Measurements from ENCODE around the gene DDAH1. TPM values are rescaled to one million over a fixed set of nuclear protein-coding genes. Genes with fewer than 3 reads are reported as not detected.

DDAH1 gene
- total RNA-seq, 1 experiment from 2014 or later, result 22.8 TPM

- Mint-ChIP-seq H3K36me3 (peaks cover 13% of the 10 kb centered on the region), H3K27ac (peak overlapping the region; percentile 83), H3K4me3 (peak overlapping the region; percentile 82), H3K9me3 (no peaks in the 10 kb centered on the region), H3K4me1 (peaks cover 29% of the 10 kb centered on the region), H3K27me3 (ENCODE audit: low read depth) (no peaks in the 10 kb centered on the region)
- CTCF ChIA-PET, result interaction anchor here (2.3 to 4.5 kb wide), 3 partner anchors 16 to 330 kb away, joined by 8 to 83 read pairs (median 22); partner anchors contain the start of genes C1orf52 and CCN1
- ATAC-seq (no peak), DNase-seq (ENCODE audit: low spot score) (no peak)
- POLR2A ChIA-PET, result interaction anchor here (2.1 kb wide), 1 partner anchor 15 kb away, joined by 15 read pairs; the partner anchor contains the start of gene C1orf52
- no peak for TF ChIP-seq GABPB1 (CRISPR knock-in tag; IDR thresholded peaks at IDR 0.05)
Measured at GRCh38 chr1:85274969-85275453, 189.9 kb downstream of the DDAH1 start.

DNA sequence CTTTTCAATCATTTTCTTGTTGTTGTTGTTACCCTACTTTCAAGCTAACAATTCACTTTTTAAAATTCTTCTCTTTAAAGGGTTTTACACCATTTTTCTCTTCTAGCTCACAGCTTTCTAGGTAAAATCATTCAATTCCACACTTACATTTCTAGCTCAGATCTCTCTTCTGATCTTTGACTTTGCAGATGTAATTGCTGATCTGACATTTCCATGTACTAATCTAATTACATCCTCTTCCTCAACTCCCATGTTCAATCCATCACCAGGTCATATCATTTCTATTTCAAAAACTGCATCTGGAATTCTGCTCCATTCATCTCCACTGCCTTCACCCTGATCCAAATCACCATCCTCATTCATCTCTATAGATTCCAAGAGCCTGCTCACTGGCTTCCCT lies 191.6 kb downstream of the DDAH1 start:
- TF ChIP-seq, protein P1, sequence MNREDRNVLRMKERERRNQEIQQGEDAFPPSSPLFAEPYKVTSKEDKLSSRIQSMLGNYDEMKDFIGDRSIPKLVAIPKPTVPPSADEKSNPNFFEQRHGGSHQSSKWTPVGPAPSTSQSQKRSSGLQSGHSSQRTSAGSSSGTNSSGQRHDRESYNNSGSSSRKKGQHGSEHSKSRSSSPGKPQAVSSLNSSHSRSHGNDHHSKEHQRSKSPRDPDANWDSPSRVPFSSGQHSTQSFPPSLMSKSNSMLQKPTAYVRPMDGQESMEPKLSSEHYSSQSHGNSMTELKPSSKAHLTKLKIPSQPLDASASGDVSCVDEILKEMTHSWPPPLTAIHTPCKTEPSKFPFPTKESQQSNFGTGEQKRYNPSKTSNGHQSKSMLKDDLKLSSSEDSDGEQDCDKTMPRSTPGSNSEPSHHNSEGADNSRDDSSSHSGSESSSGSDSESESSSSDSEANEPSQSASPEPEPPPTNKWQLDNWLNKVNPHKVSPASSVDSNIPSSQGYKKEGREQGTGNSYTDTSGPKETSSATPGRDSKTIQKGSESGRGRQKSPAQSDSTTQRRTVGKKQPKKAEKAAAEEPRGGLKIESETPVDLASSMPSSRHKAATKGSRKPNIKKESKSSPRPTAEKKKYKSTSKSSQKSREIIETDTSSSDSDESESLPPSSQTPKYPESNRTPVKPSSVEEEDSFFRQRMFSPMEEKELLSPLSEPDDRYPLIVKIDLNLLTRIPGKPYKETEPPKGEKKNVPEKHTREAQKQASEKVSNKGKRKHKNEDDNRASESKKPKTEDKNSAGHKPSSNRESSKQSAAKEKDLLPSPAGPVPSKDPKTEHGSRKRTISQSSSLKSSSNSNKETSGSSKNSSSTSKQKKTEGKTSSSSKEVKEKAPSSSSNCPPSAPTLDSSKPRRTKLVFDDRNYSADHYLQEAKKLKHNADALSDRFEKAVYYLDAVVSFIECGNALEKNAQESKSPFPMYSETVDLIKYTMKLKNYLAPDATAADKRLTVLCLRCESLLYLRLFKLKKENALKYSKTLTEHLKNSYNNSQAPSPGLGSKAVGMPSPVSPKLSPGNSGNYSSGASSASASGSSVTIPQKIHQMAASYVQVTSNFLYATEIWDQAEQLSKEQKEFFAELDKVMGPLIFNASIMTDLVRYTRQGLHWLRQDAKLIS (CRISPR knock-in tag; IDR thresholded peaks at IDR 0.05; ENCODE audit: borderline replicate concordance), result no peak
- TF ChIP-seq, protein P2, sequence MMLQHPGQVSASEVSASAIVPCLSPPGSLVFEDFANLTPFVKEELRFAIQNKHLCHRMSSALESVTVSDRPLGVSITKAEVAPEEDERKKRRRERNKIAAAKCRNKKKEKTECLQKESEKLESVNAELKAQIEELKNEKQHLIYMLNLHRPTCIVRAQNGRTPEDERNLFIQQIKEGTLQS (CRISPR knock-in tag; conservative IDR thresholded peaks at IDR 0.05), result no peak
- TF ChIP-seq IRF2 (CRISPR knock-in tag; IDR thresholded peaks at IDR 0.05; ENCODE audit: borderline replicate concordance, low read depth), result no peak
- TF ChIP-seq GTF2I (CRISPR knock-in tag; conservative IDR thresholded peaks at IDR 0.05), result no peak
- no peak for TF ChIP-seq ZNF121 (CRISPR knock-in tag; IDR thresholded peaks at IDR 0.05)
- TF ChIP-seq ELF4 (CRISPR knock-in tag; IDR thresholded peaks at IDR 0.05; ENCODE audit: low read depth), result no peak
- TF ChIP-seq ATF1 (CRISPR knock-in tag; IDR thresholded peaks at IDR 0.05), result no peak
- TF ChIP-seq, protein P3, sequence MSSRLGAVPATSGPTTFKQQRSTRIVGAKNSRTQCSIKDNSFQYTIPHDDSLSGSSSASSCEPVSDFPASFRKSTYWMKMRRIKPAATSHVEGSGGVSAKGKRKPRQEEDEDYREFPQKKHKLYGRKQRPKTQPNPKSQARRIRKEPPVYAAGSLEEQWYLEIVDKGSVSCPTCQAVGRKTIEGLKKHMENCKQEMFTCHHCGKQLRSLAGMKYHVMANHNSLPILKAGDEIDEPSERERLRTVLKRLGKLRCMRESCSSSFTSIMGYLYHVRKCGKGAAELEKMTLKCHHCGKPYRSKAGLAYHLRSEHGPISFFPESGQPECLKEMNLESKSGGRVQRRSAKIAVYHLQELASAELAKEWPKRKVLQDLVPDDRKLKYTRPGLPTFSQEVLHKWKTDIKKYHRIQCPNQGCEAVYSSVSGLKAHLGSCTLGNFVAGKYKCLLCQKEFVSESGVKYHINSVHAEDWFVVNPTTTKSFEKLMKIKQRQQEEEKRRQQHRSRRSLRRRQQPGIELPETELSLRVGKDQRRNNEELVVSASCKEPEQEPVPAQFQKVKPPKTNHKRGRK (CRISPR knock-in tag; IDR thresholded peaks at IDR 0.05; ENCODE audit: borderline replicate concordance), result no peak
- TF ChIP-seq TEAD1 (CRISPR knock-in tag; IDR thresholded peaks at IDR 0.05), result no peak
- TF ChIP-seq KAT7 (CRISPR knock-in tag; IDR thresholded peaks at IDR 0.05; ENCODE audit: borderline replicate concordance), result no peak
- TF ChIP-seq GABPB1 (CRISPR knock-in tag; IDR thresholded peaks at IDR 0.05), result no peak
- POLR2A ChIA-PET, result no interaction called here
- no peaks in the 10 kb centered on the region for H3K27me3 Mint-ChIP-seq (ENCODE audit: low read depth)
- no peaks in the 10 kb centered on the region for H3K9me3 Mint-ChIP-seq
- peaks cover 26% of the 10 kb centered on the region for H3K36me3 Mint-ChIP-seq
- H3K27ac Mint-ChIP-seq, result no peak overlapping the region
- no peak overlapping the region for H3K4me3 Mint-ChIP-seq
- CTCF ChIA-PET, result interaction anchor here (3.9 to 4.5 kb wide), 2 partner anchors 14 kb away, joined by 26 to 83 read pairs; partner anchors contain the start of gene C1orf52
- DNase-seq (ENCODE audit: low spot score) (no peak), ATAC-seq (no peak)
- H3K4me1 Mint-ChIP-seq, result peaks cover 19% of the 10 kb centered on the region

DNA sequence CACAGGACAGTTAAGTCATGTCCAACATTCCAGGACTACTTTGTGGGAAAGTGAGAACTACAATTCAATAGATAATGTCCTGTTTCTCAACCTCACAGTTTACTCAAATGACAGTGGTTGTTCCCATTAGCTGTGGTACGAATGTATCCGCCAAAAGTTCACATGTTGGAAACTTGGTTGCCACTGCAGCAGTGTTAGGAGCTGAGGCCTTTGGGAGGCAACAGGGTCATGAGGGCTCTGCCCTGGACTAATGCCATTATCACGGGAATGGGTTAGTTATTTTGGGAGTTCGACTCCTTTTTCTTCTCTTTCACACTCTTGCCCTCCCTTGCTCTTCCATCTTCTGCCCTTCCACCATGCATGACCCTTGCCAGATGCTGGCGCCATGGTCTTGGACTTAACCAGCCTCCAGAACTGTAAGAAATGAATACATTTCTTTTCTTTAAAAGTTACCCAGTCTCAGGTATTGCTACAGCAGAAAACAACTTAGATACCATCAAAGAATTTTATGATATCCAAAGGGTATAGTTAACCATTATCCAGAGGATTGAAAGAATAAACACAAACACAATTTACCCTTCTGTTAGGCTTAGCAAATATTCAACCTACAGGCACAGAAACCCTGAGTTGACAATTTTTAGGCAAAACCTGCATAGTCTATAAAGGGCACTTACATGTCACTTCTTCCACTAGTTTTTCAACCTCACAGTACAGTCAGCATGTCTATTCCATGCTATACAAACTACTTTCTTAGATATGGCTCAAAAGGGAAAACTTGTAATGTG lies 196.0 kb downstream of the DDAH1 start:
- peaks cover 46% of the 10 kb centered on the region for H3K36me3 Mint-ChIP-seq
- peaks cover 5% of the 10 kb centered on the region; the same call in 1 of the 2 replicates for H3K9me3 Mint-ChIP-seq
- no peak for DNase-seq (ENCODE audit: low spot score)
- no peaks in the 10 kb centered on the region for H3K27me3 Mint-ChIP-seq (ENCODE audit: low read depth)
- no peak for ATAC-seq
- no peak overlapping the region for H3K27ac Mint-ChIP-seq
- CTCF ChIA-PET, result interaction anchor here (1.6 to 3.9 kb wide), 2 partner anchors 9 kb away, joined by 7 to 26 read pairs; partner anchors contain the start of gene C1orf52
- no peaks in the 10 kb centered on the region for H3K4me1 Mint-ChIP-seq
- POLR2A ChIA-PET, result interaction anchor here (0.6 kb wide), 1 partner anchor 78 kb away, joined by 7 read pairs; no protein-coding TSS in a partner anchor
- no peak overlapping the region for H3K4me3 Mint-ChIP-seq
- no peak for TF ChIP-seq NFE2L1 (CRISPR knock-in tag; IDR thresholded peaks at IDR 0.05)
- no peak for TF ChIP-seq HMGXB4 (CRISPR knock-in tag; IDR thresholded peaks at IDR 0.05)
- no peak for TF ChIP-seq SOX15 (CRISPR knock-in tag; IDR thresholded peaks at IDR 0.05)
- TF ChIP-seq ZBTB21 (CRISPR knock-in tag; IDR thresholded peaks at IDR 0.05; ENCODE audit: borderline replicate concordance), result no peak
- TF ChIP-seq, protein P4, sequence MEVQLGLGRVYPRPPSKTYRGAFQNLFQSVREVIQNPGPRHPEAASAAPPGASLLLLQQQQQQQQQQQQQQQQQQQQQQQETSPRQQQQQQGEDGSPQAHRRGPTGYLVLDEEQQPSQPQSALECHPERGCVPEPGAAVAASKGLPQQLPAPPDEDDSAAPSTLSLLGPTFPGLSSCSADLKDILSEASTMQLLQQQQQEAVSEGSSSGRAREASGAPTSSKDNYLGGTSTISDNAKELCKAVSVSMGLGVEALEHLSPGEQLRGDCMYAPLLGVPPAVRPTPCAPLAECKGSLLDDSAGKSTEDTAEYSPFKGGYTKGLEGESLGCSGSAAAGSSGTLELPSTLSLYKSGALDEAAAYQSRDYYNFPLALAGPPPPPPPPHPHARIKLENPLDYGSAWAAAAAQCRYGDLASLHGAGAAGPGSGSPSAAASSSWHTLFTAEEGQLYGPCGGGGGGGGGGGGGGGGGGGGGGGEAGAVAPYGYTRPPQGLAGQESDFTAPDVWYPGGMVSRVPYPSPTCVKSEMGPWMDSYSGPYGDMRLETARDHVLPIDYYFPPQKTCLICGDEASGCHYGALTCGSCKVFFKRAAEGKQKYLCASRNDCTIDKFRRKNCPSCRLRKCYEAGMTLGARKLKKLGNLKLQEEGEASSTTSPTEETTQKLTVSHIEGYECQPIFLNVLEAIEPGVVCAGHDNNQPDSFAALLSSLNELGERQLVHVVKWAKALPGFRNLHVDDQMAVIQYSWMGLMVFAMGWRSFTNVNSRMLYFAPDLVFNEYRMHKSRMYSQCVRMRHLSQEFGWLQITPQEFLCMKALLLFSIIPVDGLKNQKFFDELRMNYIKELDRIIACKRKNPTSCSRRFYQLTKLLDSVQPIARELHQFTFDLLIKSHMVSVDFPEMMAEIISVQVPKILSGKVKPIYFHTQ (CRISPR knock-in tag; IDR thresholded peaks at IDR 0.05), result no peak
- no peak for TF ChIP-seq ZNF423 (CRISPR knock-in tag; IDR thresholded peaks at IDR 0.05)
- TF ChIP-seq CREM (CRISPR knock-in tag; IDR thresholded peaks at IDR 0.05), result no peak
- TF ChIP-seq ZNF396 (CRISPR knock-in tag; IDR thresholded peaks at IDR 0.05; ENCODE audit: borderline replicate concordance), result no peak

Data from WTC11 (cell line).